Spleen (tissue), 13 donors: ENCODE measurements around the gene TSSK3. TPM values are rescaled to one million over a fixed set of nuclear protein-coding genes. Genes with fewer than 3 reads are reported as not detected.
A peak's percentile ranks its signal among the peaks of the same experiment; 100 is the strongest.

Source experiments
- DNase-seq: peaks from one replicate; pipeline ENCODE4 v3.0.0-alpha.2; 2020
- H3K27ac ChIP-seq, 8 donors: fragments of 200-600 bp; sonication (generic) in 7 of 8; 1 replicate in 4 of 8; 2 replicates in 4 of 8; pipeline versions ENCODE4 v1.5.0 to v1.8.0; 2016 to 2021; ENCODE audit warnings: inconsistent platforms in 4 of 8, mild to moderate bottlenecking in 4 of 8, moderate library complexity in 1 of 8
- H3K27me3 ChIP-seq, 7 donors: fragments of 200-600 bp; sonication (generic) in 6 of 7; replicated peaks in 1 of 7; 1 replicate in 4 of 7; 2 replicates in 3 of 7; pipeline versions ENCODE4 v1.5.0 to v1.8.0; 2016 to 2021; ENCODE audit warnings: inconsistent platforms in 3 of 7, mild to moderate bottlenecking in 1 of 7
- H3K36me3 ChIP-seq, 6 donors: fragments of 200-600 bp; sonication (generic) in 5 of 6; 1 replicate in 4 of 6; 2 replicates in 2 of 6; pipeline versions ENCODE4 v1.5.0 to v1.8.0; 2016 to 2021; ENCODE audit warnings: inconsistent platforms in 2 of 6
- H3K4me1 ChIP-seq, 6 donors: fragments of 200-600 bp; sonication (generic) in 5 of 6; 1 replicate in 3 of 6; 2 replicates in 3 of 6; pipeline versions ENCODE4 v1.5.0 to v1.8.0; 2016 to 2021; ENCODE audit warnings: inconsistent platforms in 3 of 6
- H3K4me3 ChIP-seq, 8 donors: fragments of 200-600 bp; sonication (generic) in 7 of 8; 1 replicate in 4 of 8; 2 replicates in 4 of 8; pipeline versions ENCODE4 v1.5.0 to v1.8.0; 2016 to 2021; ENCODE audit warnings: inconsistent platforms in 4 of 8, mild to moderate bottlenecking in 4 of 8, moderate library complexity in 2 of 8
- H3K9me3 ChIP-seq, 8 donors: fragments of 200-600 bp; sonication (generic) in 7 of 8; 1 replicate in 4 of 8; 2 replicates in 4 of 8; pipeline versions ENCODE4 v1.5.0 to v1.8.0; 2016 to 2021; ENCODE audit warnings: inconsistent platforms in 4 of 8
- POLR2A ChIP-seq, 3 donors: fragments of 450-650 bp; IDR thresholded peaks; one replicate each; pipeline ENCODE4 v1.5.1; 2017; ENCODE audit warnings: antibody characterized with exemption in 3 of 3, mild to moderate bottlenecking in 1 of 3
- POLR2AphosphoS5 ChIP-seq, 3 donors: sonication (generic); formaldehyde crosslinking; IDR thresholded peaks; one replicate each; pipeline ENCODE4 v1.5.1; 2017; ENCODE audit warnings: antibody characterized with exemption in 3 of 3
- WGBS, 5 donors: extraction: QIAGEN DNeasy Blood & Tissue Kit in 3 of 5; methylation state at CpG; one replicate each; pipeline versions ENCODE4 v1.1.5 to v1.1.7; 2013 to 2018; 5-methylcytosine and 5-hydroxymethylcytosine counted together
- intact Hi-C: fragments of 100-400 bp; cut with DNase I; formaldehyde crosslinking; loops from one replicate; pipeline ENCODE4 v1.15.0; 2023; ENCODE audit warnings: low total_unique reads
- long read RNA-seq, 2 donors: transcript quantifications; one replicate each; lab custom pipeline, GENCODE V29; 2026
- polyA plus RNA-seq, 3 donors: library from polyadenylated mRNA; stranded (reverse); fragments of 200-250 nt; gene quantifications; one replicate each; pipeline ENCODE4 v1.2.1, GENCODE V29; 2013
- total RNA-seq, 7 donors: library from RNA; depleted of rRNA in 3 of 7; stranded (reverse); fragments of >200 nt in 3 of 7; fragmentation: NEBNext Ultra II Directional in 4 of 7; extraction: Animal tissue kit (Norgen Biotek cat#: 25700) in 4 of 7; gene quantifications; one replicate each; pipeline versions ENCODE4 v1.1.0 to v1.2.1, GENCODE V29; 2016 to 2021
- TF ChIP-seq, protein P1 (sequence below), 11 experiments: fragments of 200-600 bp in 7 of 11; fragments of 450-650 bp in 4 of 11; sonication (generic) in 4 of 11; IDR thresholded peaks in 8 of 11; conservative IDR thresholded peaks in 3 of 11; 1 replicate in 7 of 11; 2 replicates in 4 of 11; pipeline versions ENCODE4 v1.4.0 to v1.8.0; 2016 to 2021; ENCODE audit warnings: antibody characterized with exemption in 11 of 11, inconsistent platforms in 4 of 11, mild to moderate bottlenecking in 1 of 11
- donor health status: healthy with polysubstance abuse.
- donor health status: DM: no; HTN: no; CAD: no; lungs with moderate emphysema.
- donor health status: DM: no; HTN: no; CAD: no.
- donor health status: Bipolar disorder and iron deficiency.
- donor health status: healthy.
- donor health status: DM: no; HTN: no; CAD: no.
- donor health status: DM: yes; HTN: yes; CAD: no.

The TSSK3 gene, protein sequence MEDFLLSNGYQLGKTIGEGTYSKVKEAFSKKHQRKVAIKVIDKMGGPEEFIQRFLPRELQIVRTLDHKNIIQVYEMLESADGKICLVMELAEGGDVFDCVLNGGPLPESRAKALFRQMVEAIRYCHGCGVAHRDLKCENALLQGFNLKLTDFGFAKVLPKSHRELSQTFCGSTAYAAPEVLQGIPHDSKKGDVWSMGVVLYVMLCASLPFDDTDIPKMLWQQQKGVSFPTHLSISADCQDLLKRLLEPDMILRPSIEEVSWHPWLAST
- total RNA-seq (1 to 10 TPM in 6 of 7 donors, under 1 TPM in 1; 0.60 to 6.6 (median 3.9) TPM), polyA plus RNA-seq (1 to 10 TPM in 1 of 3 donors, under 1 TPM in 2; 0.15 to 2.9 (median 0.27) TPM)
- long read RNA-seq, donor 1 = 0 reads
- long read RNA-seq, donor 2, partial matches to known transcripts = 15 of 15 reads
- long read RNA-seq, donor 2, other reads (novel, unspliced or antisense) = 0 of 15 reads

DNA sequence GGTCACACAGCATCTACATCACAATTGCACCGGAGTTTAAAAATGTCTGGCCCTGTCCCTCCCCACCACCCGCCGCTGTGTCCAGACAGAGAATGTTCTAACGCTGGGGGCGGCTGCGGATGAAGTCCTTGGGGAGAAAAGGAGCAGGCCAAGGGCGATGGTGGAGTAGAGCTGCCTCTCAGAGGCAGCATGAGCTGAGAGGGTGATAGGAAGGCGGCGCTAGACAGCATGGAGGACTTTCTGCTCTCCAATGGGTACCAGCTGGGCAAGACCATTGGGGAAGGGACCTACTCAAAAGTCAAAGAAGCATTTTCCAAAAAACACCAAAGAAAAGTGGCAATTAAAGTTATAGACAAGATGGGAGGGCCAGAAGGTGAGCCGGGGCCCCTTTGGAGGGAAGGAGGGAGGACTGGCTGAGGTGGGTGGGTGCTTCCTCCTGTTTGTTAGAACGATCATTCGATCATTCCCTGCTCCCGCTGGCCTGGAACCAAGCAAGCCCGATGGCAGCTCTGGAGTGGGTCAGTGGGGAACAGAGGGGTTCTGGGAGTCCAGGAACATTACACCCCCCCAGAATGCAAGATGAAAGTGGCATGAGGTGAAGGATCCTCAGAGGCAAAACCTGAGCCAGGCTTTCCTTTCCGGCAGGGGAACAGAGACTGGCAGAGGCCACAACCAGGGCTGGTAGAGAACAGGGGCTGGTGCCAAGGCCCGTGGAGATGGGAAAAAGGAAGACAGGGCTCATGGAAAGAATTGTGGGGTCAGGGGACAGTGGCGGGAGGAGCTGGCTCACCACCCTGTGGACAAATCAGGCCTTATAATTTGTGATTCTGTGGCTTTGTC, at the start of gene TSSK3, which contains the start of gene FAM229A:
Gene TSSK3, plus strand, starts transcription at position 66 of the 840 bp plus-strand sequence. Its CDS starts 163 bp downstream, at position 229.
Gene FAM229A, minus strand, starts transcription at position 12 of the 840 bp plus-strand sequence. CDS start 394 bp downstream, outside the sequence.
- H3K27ac ChIP-seq = peak within 1 kb of the TSS in 7 of 8 donors; percentile 15 to 65 (median 48)
- peaks cover 0 to 61% (median 37%) of the 10 kb centered on the region in 6 donors for H3K36me3 ChIP-seq
- intact Hi-C loops = no loop called here
- TF ChIP-seq, protein P1, sequence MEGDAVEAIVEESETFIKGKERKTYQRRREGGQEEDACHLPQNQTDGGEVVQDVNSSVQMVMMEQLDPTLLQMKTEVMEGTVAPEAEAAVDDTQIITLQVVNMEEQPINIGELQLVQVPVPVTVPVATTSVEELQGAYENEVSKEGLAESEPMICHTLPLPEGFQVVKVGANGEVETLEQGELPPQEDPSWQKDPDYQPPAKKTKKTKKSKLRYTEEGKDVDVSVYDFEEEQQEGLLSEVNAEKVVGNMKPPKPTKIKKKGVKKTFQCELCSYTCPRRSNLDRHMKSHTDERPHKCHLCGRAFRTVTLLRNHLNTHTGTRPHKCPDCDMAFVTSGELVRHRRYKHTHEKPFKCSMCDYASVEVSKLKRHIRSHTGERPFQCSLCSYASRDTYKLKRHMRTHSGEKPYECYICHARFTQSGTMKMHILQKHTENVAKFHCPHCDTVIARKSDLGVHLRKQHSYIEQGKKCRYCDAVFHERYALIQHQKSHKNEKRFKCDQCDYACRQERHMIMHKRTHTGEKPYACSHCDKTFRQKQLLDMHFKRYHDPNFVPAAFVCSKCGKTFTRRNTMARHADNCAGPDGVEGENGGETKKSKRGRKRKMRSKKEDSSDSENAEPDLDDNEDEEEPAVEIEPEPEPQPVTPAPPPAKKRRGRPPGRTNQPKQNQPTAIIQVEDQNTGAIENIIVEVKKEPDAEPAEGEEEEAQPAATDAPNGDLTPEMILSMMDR (IDR thresholded peaks at IDR 0.05 in 8 of 11, conservative IDR thresholded peaks at IDR 0.05 in 3 of 11) = no peak
- TF ChIP-seq POLR2A (IDR thresholded peaks at IDR 0.05) (no peak), POLR2AphosphoS5 (IDR thresholded peaks at IDR 0.05) (no peak)
- H3K4me3 ChIP-seq = peak within 1 kb of the TSS in 7 of 8 donors; percentile 15 to 61 (median 27)
- peaks cover 0 to 17% (median 0%) of the 10 kb centered on the region in 7 donors for H3K27me3 ChIP-seq
- peak; percentile 56 for DNase-seq
- no peaks in the 10 kb centered on the region for H3K9me3 ChIP-seq
- H3K4me1 ChIP-seq = peaks cover 8 to 40% (median 30%) of the 10 kb centered on the region in 6 donors
- 70 to 77% (median 76%) methylated on average over 17 of the region's 17 CpGs for WGBS, 5 donors

DNA sequence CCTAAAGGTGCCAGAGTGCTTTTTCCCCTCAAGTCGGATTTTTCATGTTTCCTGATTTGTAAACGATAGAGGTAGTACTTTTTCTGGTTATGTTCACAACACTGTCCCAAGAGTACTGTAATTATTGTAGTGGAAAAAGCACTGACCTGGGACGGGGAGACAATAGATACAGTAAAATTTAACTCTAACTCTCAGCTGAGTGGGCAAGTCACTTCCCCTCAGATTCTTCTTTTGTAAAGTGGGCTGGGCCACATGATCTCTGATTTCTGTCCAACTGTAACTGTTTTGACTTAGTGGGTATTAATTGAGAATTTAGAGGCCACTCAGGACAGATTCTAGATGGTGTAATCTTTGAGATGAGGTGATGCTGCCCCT, 45.4 kb upstream of the TSSK3 start:
- H3K27ac ChIP-seq = peak overlapping the region in 6 of 8 donors; percentile 29 to 76 (median 57)
- H3K27me3 ChIP-seq = no peaks in the 10 kb centered on the region
- H3K4me1 ChIP-seq = peaks cover 7 to 92% (median 61%) of the 10 kb centered on the region in 6 donors
- H3K36me3 ChIP-seq = peaks cover 0 to 66% (median 14%) of the 10 kb centered on the region in 6 donors
- no peak for DNase-seq
- WGBS, 5 donors = 54 to 78% (median 66%) methylated on average over 3 of the region's 3 CpGs
- TF ChIP-seq POLR2A (IDR thresholded peaks at IDR 0.05) = no peak
- no peak for TF ChIP-seq POLR2AphosphoS5 (IDR thresholded peaks at IDR 0.05)
- TF ChIP-seq, protein P1 (IDR thresholded peaks at IDR 0.05 in 8 of 11, conservative IDR thresholded peaks at IDR 0.05 in 3 of 11) = no peak
- no peaks in the 10 kb centered on the region for H3K9me3 ChIP-seq
- peak overlapping the region in 1 of 8 donors; percentile 19 for H3K4me3 ChIP-seq
- intact Hi-C loops = no loop called here

- Histone ChIP-seq H3K36me3 (peaks cover 0 to 77% (median 14%) of the 10 kb centered on the region in 6 donors), H3K4me3 (no peak overlapping the region), H3K27ac (peak overlapping the region in 2 of 8 donors; percentile 58 to 76), H3K9me3 (no peaks in the 10 kb centered on the region), H3K27me3 (no peaks in the 10 kb centered on the region), H3K4me1 (peaks cover 12 to 92% (median 69%) of the 10 kb centered on the region in 6 donors)
- 94 to 97% (median 94%) methylated on average over 10 of the region's 10 CpGs for WGBS, 5 donors
- TF ChIP-seq POLR2A (IDR thresholded peaks at IDR 0.05) (no peak), POLR2AphosphoS5 (IDR thresholded peaks at IDR 0.05) (no peak)
- TF ChIP-seq, protein P1 (IDR thresholded peaks at IDR 0.05 in 8 of 11, conservative IDR thresholded peaks at IDR 0.05 in 3 of 11) = no peak
- DNase-seq = no peak
- intact Hi-C loops = no loop called here
These were observed 44.0 kb upstream of the TSSK3 start for GRCh38 chr1:32318127-32318869.
